ENCODE measurements around the gene LCK. TPM values are rescaled to one million over a fixed set of nuclear protein-coding genes. Genes with fewer than 3 reads are reported as not detected.

LCK gene
- total RNA-seq, 1 experiment from 2014 or later = 51.0 TPM

DNA sequence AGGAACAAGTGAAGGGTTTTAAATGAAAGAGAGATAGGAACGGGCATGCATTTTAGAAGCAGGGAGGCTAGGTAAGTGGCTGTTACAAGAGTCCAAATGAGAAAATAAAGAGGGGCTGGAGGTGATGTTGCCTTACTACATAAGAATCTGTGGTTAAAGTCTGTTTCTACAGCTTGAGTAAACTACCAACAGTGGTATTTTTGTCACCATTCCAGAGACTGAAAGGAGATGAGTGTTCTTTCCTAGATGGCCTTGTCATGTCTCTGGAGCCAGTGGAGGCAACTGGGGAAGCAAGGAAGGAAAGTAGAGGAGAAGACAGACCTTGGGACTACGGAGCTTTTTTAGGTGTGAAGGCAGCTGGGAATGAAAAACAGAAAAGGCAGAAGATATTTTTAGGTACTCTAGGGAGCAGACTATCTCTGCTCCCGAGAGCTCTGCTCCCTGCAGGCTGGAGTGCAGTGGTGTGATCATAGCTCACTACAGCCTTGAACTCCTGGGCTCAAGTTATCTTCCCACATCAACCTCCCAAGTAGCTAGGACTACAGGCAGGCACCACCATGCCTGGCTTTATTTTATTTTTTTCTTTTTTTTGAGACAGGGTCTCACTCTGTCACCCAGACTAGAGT, 53.0 kb downstream of the LCK start:
- Mint-ChIP-seq H3K9me3 (peaks cover 10% of the 10 kb centered on the region; the same call in 1 of the 2 replicates), H3K4me1 (no peaks in the 10 kb centered on the region), H3K27ac (no peak overlapping the region), H3K36me3 (peaks cover 47% of the 10 kb centered on the region), H3K27me3 (ENCODE audit: low read depth) (no peaks in the 10 kb centered on the region), H3K4me3 (no peak overlapping the region)
- CTCF ChIA-PET = interaction anchor here (0.7 to 1.6 kb wide), 3 partner anchors 12 to 93 kb away, joined by 4 to 5 read pairs (median 4); no protein-coding TSS in a partner anchor
- ATAC-seq = no peak
- POLR2A ChIA-PET = interaction anchor here (0.6 kb wide), 1 partner anchor 299 kb away, joined by 6 read pairs; no protein-coding TSS in a partner anchor
- TF ChIP-seq CREM (CRISPR knock-in tag; IDR thresholded peaks at IDR 0.05) = no peak
- no peak for TF ChIP-seq FOXK1 (CRISPR knock-in tag; IDR thresholded peaks at IDR 0.05)
- TF ChIP-seq, protein P1, sequence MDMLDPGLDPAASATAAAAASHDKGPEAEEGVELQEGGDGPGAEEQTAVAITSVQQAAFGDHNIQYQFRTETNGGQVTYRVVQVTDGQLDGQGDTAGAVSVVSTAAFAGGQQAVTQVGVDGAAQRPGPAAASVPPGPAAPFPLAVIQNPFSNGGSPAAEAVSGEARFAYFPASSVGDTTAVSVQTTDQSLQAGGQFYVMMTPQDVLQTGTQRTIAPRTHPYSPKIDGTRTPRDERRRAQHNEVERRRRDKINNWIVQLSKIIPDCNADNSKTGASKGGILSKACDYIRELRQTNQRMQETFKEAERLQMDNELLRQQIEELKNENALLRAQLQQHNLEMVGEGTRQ (CRISPR knock-in tag; IDR thresholded peaks at IDR 0.05) = no peak
- TF ChIP-seq GABPB1 (CRISPR knock-in tag; IDR thresholded peaks at IDR 0.05) = no peak
- TF ChIP-seq MYBL2 (CRISPR knock-in tag; IDR thresholded peaks at IDR 0.05) = no peak
- no peak for DNase-seq (ENCODE audit: low spot score)

DNA sequence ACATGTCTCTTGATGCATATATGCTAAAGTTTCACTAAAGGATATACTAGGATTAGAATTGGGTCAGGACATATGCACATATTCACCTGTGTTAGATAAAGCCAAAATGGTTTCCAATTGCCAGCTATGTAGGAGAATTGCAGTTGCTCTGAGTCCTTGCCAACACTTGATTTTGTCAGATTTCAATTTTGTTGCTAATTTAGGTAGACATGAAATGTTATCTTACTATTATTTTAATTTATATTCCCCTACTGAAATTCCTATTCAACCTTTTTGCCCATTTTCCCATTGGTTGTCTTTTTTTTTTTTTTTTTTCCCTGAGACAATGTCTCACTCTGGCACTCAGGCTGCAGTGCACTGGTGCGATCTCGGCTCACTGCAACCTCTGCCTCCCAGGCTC, 54.2 kb downstream of the LCK start:
- POLR2A ChIA-PET = interaction anchor here (0.7 kb wide), 1 partner anchor 89 kb away, joined by 9 read pairs; the partner anchor contains the start of gene BSDC1

More for the DNA sequence above, 54.2 kb downstream of the LCK start:
- Mint-ChIP-seq H3K4me3 (no peak overlapping the region), H3K36me3 (peaks cover 47% of the 10 kb centered on the region), H3K4me1 (0 out of 2 replicates have a peak, but pooled peaks cover 2% of the 10 kb centered on the region), H3K27ac (no peak overlapping the region), H3K27me3 (ENCODE audit: low read depth) (no peaks in the 10 kb centered on the region), H3K9me3 (peaks cover 10% of the 10 kb centered on the region; the same call in 1 of the 2 replicates)
- TF ChIP-seq, protein P2, sequence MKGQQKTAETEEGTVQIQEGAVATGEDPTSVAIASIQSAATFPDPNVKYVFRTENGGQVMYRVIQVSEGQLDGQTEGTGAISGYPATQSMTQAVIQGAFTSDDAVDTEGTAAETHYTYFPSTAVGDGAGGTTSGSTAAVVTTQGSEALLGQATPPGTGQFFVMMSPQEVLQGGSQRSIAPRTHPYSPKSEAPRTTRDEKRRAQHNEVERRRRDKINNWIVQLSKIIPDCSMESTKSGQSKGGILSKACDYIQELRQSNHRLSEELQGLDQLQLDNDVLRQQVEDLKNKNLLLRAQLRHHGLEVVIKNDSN (CRISPR knock-in tag; IDR thresholded peaks at IDR 0.05) = no peak
- no peak for TF ChIP-seq SP1 (CRISPR knock-in tag; conservative IDR thresholded peaks at IDR 0.05)
- TF ChIP-seq ZNF219 (CRISPR knock-in tag; IDR thresholded peaks at IDR 0.05; ENCODE audit: borderline replicate concordance) = no peak
- TF ChIP-seq, protein P3, sequence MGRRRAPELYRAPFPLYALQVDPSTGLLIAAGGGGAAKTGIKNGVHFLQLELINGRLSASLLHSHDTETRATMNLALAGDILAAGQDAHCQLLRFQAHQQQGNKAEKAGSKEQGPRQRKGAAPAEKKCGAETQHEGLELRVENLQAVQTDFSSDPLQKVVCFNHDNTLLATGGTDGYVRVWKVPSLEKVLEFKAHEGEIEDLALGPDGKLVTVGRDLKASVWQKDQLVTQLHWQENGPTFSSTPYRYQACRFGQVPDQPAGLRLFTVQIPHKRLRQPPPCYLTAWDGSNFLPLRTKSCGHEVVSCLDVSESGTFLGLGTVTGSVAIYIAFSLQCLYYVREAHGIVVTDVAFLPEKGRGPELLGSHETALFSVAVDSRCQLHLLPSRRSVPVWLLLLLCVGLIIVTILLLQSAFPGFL (CRISPR knock-in tag; IDR thresholded peaks at IDR 0.05; ENCODE audit: borderline replicate concordance) = no peak
- TF ChIP-seq, protein P4, sequence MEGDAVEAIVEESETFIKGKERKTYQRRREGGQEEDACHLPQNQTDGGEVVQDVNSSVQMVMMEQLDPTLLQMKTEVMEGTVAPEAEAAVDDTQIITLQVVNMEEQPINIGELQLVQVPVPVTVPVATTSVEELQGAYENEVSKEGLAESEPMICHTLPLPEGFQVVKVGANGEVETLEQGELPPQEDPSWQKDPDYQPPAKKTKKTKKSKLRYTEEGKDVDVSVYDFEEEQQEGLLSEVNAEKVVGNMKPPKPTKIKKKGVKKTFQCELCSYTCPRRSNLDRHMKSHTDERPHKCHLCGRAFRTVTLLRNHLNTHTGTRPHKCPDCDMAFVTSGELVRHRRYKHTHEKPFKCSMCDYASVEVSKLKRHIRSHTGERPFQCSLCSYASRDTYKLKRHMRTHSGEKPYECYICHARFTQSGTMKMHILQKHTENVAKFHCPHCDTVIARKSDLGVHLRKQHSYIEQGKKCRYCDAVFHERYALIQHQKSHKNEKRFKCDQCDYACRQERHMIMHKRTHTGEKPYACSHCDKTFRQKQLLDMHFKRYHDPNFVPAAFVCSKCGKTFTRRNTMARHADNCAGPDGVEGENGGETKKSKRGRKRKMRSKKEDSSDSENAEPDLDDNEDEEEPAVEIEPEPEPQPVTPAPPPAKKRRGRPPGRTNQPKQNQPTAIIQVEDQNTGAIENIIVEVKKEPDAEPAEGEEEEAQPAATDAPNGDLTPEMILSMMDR (IDR thresholded peaks at IDR 0.05) = no peak
- TF ChIP-seq, protein P5, sequence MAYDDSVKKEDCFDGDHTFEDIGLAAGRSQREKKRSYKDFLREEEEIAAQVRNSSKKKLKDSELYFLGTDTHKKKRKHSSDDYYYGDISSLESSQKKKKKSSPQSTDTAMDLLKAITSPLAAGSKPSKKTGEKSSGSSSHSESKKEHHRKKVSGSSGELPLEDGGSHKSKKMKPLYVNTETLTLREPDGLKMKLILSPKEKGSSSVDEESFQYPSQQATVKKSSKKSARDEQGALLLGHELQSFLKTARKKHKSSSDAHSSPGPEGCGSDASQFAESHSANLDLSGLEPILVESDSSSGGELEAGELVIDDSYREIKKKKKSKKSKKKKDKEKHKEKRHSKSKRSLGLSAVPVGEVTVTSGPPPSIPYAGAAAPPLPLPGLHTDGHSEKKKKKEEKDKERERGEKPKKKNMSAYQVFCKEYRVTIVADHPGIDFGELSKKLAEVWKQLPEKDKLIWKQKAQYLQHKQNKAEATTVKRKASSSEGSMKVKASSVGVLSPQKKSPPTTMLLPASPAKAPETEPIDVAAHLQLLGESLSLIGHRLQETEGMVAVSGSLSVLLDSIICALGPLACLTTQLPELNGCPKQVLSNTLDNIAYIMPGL (CRISPR knock-in tag; IDR thresholded peaks at IDR 0.05) = no peak
- TF ChIP-seq, protein P6, sequence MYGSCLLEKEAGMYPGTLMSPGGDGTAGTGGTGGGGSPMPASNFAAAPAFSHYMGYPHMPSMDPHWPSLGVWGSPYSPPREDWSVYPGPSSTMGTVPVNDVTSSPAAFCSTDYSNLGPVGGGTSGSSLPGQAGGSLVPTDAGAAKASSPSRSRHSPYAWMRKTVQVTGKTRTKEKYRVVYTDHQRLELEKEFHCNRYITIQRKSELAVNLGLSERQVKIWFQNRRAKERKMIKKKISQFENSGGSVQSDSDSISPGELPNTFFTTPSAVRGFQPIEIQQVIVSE (CRISPR knock-in tag; IDR thresholded peaks at IDR 0.05; ENCODE audit: borderline replicate concordance) = no peak
- TF ChIP-seq, protein P7, sequence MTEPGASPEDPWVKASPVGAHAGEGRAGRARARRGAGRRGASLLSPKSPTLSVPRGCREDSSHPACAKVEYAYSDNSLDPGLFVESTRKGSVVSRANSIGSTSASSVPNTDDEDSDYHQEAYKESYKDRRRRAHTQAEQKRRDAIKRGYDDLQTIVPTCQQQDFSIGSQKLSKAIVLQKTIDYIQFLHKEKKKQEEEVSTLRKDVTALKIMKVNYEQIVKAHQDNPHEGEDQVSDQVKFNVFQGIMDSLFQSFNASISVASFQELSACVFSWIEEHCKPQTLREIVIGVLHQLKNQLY (CRISPR knock-in tag; IDR thresholded peaks at IDR 0.05) = no peak
- TF ChIP-seq, protein P8, sequence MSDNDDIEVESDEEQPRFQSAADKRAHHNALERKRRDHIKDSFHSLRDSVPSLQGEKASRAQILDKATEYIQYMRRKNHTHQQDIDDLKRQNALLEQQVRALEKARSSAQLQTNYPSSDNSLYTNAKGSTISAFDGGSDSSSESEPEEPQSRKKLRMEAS (CRISPR knock-in tag; IDR thresholded peaks at IDR 0.05) = no peak
- no peak for TF ChIP-seq GABPB1 (CRISPR knock-in tag; IDR thresholded peaks at IDR 0.05)
- TF ChIP-seq PRRX2 (CRISPR knock-in tag; IDR thresholded peaks at IDR 0.05) = no peak
- CTCF ChIA-PET = interaction anchor here (1.0 to 1.2 kb wide), 2 partner anchors 57 to 65 kb away, joined by 4 read pairs; no protein-coding TSS in a partner anchor
- ATAC-seq (no peak), DNase-seq (ENCODE audit: low spot score) (no peak)
